ENCODE results near the gene USP13. TPM values are rescaled to one million over a fixed set of nuclear protein-coding genes. Genes with fewer than 3 reads are reported as not detected.
A peak's percentile ranks its signal among the peaks of the same experiment; 100 is the strongest.

Gene USP13
- total and polyA plus RNA-seq, 2 of the 13 experiments (the other 11 are each of a cell fraction or from before 2014, with no cell fraction given): 15.9 to 36.7 TPM

DNA sequence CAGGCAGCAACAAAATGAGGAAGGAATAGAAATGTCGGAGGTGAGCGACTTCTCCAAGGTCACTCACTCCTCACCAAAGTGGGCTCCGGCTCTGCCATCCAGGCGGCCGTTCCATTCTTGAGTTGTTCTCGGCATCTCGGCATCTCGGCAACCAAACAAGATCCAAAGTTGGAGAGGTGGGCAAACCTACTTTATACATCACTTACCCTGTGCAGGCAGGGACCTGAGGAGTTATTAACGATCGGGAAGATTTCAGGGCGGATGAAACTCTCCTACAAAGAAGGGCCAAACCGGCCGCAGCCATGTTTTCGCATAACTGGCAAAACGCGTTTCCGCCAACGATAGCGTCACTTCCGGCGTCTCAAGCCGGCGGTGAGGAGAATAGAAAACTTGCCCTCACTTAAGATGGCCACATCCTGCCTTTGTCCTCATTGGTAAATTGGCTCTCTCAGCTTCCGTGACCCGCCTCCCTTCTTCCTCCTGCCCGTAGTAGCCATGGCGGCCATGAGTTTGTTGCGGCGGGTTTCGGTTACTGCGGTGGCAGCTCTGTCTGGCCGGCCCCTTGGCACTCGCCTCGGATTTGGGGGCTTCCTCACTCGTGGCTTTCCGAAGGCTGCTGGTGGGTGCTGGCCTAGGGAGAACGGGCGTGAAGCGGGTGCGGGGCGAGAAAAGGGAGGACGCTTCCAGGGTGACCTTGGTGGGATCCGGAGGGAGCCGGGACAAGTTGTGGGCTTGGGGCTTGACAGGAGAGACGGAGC is 48.3 kb upstream of the USP13 start, which contains the start of the genes MRPL47 and NDUFB5 (continued):
- TF ChIP-seq, protein P1, sequence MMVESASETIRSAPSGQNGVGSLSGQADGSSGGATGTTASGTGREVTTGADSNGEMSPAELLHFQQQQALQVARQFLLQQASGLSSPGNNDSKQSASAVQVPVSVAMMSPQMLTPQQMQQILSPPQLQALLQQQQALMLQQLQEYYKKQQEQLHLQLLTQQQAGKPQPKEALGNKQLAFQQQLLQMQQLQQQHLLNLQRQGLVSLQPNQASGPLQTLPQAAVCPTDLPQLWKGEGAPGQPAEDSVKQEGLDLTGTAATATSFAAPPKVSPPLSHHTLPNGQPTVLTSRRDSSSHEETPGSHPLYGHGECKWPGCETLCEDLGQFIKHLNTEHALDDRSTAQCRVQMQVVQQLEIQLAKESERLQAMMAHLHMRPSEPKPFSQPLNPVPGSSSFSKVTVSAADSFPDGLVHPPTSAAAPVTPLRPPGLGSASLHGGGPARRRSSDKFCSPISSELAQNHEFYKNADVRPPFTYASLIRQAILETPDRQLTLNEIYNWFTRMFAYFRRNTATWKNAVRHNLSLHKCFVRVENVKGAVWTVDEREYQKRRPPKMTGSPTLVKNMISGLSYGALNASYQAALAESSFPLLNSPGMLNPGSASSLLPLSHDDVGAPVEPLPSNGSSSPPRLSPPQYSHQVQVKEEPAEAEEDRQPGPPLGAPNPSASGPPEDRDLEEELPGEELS (CRISPR knock-in tag; IDR thresholded peaks at IDR 0.05): no peak; the same call in 1 of the 2 replicates
- TF ChIP-seq, protein P2, sequence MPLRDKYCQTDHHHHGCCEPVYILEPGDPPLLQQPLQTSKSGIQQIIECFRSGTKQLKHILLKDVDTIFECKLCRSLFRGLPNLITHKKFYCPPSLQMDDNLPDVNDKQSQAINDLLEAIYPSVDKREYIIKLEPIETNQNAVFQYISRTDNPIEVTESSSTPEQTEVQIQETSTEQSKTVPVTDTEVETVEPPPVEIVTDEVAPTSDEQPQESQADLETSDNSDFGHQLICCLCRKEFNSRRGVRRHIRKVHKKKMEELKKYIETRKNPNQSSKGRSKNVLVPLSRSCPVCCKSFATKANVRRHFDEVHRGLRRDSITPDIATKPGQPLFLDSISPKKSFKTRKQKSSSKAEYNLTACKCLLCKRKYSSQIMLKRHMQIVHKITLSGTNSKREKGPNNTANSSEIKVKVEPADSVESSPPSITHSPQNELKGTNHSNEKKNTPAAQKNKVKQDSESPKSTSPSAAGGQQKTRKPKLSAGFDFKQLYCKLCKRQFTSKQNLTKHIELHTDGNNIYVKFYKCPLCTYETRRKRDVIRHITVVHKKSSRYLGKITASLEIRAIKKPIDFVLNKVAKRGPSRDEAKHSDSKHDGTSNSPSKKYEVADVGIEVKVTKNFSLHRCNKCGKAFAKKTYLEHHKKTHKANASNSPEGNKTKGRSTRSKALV (CRISPR knock-in tag; IDR thresholded peaks at IDR 0.05): no peak
- TF ChIP-seq REPIN1 (CRISPR knock-in tag; IDR thresholded peaks at IDR 0.05; ENCODE audit: borderline replicate concordance, low read depth) (0 out of 2 replicates have a peak, but pooled peaks have one; percentile 40), MED8 (CRISPR knock-in tag; IDR thresholded peaks at IDR 0.05; ENCODE audit: insufficient replicate concordance) (peak; percentile 79), ZNF598 (CRISPR knock-in tag; IDR thresholded peaks at IDR 0.05; ENCODE audit: borderline replicate concordance) (0 out of 2 replicates have a peak, but pooled peaks have one; percentile 27), SNAI1 (CRISPR knock-in tag; IDR thresholded peaks at IDR 0.05; ENCODE audit: borderline replicate concordance) (no peak), NFKBIZ (CRISPR knock-in tag; IDR thresholded peaks at IDR 0.05) (0 out of 2 replicates have a peak, but pooled peaks have one; percentile 19), ZNF501 (CRISPR knock-in tag; IDR thresholded peaks at IDR 0.05) (peak; percentile 94), ZNF607 (CRISPR knock-in tag; IDR thresholded peaks at IDR 0.05; ENCODE audit: borderline replicate concordance) (peak; percentile 82; the same call in 1 of the 2 replicates), HDAC6 (IDR thresholded peaks at IDR 0.05; ENCODE audit: low read depth, low read length) (no peak), ZNF431 (CRISPR knock-in tag; IDR thresholded peaks at IDR 0.05; ENCODE audit: borderline replicate concordance, low read depth) (no peak), ZNF460 (CRISPR knock-in tag; IDR thresholded peaks at IDR 0.05; ENCODE audit: borderline replicate concordance) (no peak), MZF1 (CRISPR knock-in tag; IDR thresholded peaks at IDR 0.05; ENCODE audit: borderline replicate concordance) (no peak), HNRNPLL (IDR thresholded peaks at IDR 0.05; ENCODE audit: low read depth, low read length, poor library complexity, severe bottlenecking) (peak; percentile 49), NFYB (CRISPR knock-in tag; IDR thresholded peaks at IDR 0.05) (peak; percentile 89)
- TF ChIP-seq, protein P3, sequence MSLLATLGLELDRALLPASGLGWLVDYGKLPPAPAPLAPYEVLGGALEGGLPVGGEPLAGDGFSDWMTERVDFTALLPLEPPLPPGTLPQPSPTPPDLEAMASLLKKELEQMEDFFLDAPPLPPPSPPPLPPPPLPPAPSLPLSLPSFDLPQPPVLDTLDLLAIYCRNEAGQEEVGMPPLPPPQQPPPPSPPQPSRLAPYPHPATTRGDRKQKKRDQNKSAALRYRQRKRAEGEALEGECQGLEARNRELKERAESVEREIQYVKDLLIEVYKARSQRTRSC (CRISPR knock-in tag; IDR thresholded peaks at IDR 0.05; ENCODE audit: low read depth): no peak
- TF ChIP-seq, protein P4, sequence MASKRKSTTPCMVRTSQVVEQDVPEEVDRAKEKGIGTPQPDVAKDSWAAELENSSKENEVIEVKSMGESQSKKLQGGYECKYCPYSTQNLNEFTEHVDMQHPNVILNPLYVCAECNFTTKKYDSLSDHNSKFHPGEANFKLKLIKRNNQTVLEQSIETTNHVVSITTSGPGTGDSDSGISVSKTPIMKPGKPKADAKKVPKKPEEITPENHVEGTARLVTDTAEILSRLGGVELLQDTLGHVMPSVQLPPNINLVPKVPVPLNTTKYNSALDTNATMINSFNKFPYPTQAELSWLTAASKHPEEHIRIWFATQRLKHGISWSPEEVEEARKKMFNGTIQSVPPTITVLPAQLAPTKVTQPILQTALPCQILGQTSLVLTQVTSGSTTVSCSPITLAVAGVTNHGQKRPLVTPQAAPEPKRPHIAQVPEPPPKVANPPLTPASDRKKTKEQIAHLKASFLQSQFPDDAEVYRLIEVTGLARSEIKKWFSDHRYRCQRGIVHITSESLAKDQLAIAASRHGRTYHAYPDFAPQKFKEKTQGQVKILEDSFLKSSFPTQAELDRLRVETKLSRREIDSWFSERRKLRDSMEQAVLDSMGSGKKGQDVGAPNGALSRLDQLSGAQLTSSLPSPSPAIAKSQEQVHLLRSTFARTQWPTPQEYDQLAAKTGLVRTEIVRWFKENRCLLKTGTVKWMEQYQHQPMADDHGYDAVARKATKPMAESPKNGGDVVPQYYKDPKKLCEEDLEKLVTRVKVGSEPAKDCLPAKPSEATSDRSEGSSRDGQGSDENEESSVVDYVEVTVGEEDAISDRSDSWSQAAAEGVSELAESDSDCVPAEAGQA (IDR thresholded peaks at IDR 0.05; ENCODE audit: low read depth): peak; percentile 98
- TF ChIP-seq, protein P4 (CRISPR knock-in tag; IDR thresholded peaks at IDR 0.05; ENCODE audit: borderline replicate concordance): no peak

Measured in HepG2 (cell line).